K562 (cell line): ENCODE data around the gene LGALS8. TPM values are rescaled to one million over a fixed set of nuclear protein-coding genes. Genes with fewer than 3 reads are reported as not detected.

ENCODE experiments used
- CREM ChIP-seq: IDR thresholded peaks from 2 replicates; pipeline ENCODE4 v1.6.1; 2014; ENCODE audit warnings: antibody characterized with exemption, low read depth
- EP300 ChIP-seq: IDR thresholded peaks from 2 replicates; pipeline ENCODE4 v1.6.1; 2012; ENCODE audit warnings: low read length, improper control_type of control experiment
- EZH2 ChIP-seq: IDR thresholded peaks from 2 replicates; pipeline ENCODE4 v1.6.1; 2012; ENCODE audit warnings: low read depth, mild to moderate bottlenecking, inconsistent platforms, low read length, borderline replicate concordance
- HDAC1 ChIP-seq, 2 experiments: fragments of 450-650 bp; IDR thresholded peaks; 2 replicates each; pipeline ENCODE4 v1.6.1; 2016 to 2017; ENCODE audit warnings: inconsistent platforms in 1 of 2, mild to moderate bottlenecking in 1 of 2, moderate library complexity in 1 of 2
- MIER1 ChIP-seq: fragments of 450-650 bp; IDR thresholded peaks from 2 replicates; pipeline ENCODE4 v1.6.1; 2016; ENCODE audit warnings: antibody characterized with exemption, mild to moderate bottlenecking, low read depth
- MYBL2 ChIP-seq, 2 experiments: fragments of 450-650 bp in 1 of 2; sonication (generic) in 1 of 2; formaldehyde crosslinking in 1 of 2; IDR thresholded peaks; 2 replicates each; pipeline versions ENCODE4 v1.6.1 to v1.8.1; 2017 to 2022; ENCODE audit warnings: borderline replicate concordance in 1 of 2, inconsistent platforms in 1 of 2, low read depth in 1 of 2, mild to moderate bottlenecking in 1 of 2, missing genetic modification reagents in 1 of 2, moderate library complexity in 1 of 2
- RBM39 ChIP-seq: fragments of 200-400 bp; formaldehyde crosslinking; optimal IDR thresholded peaks from 2 replicates; pipeline ENCODE3; 2018; ENCODE audit warnings: low read depth, low read length
- SLC30A9 ChIP-seq: fragments of 250-450 bp; sonication (Bioruptor Pico); IDR thresholded peaks from 2 replicates; pipeline ENCODE4 v1.8.0; 2022; ENCODE audit warnings: mild to moderate bottlenecking, moderate library complexity
- SRSF3 ChIP-seq: fragments of 200-400 bp; formaldehyde crosslinking; IDR thresholded peaks from 2 replicates; pipeline ENCODE4 v1.6.1; 2016; ENCODE audit warnings: mild to moderate bottlenecking, low read length, moderate library complexity; ENCODE audit not compliant: insufficient read depth
- YY1 ChIP-seq, 3 experiments: IDR thresholded peaks; 2 replicates each; pipeline ENCODE4 v1.6.1; 2011; ENCODE audit warnings: low read length in 2 of 3, mild to moderate bottlenecking in 2 of 3, moderate library complexity in 2 of 3, borderline replicate concordance in 1 of 3, control low read depth in 1 of 3, low read depth in 1 of 3; ENCODE audit not compliant: insufficient read depth in 3 of 3, insufficient replicate concordance in 2 of 3, control insufficient read depth in 1 of 3, insufficient read length in 1 of 3; ENCODE audit errors: extremely low read depth in 1 of 3
- ZNF354B ChIP-seq: fragments of 250-450 bp; sonication (Bioruptor Pico); IDR thresholded peaks from 2 replicates; pipeline ENCODE4 v1.4.0; 2020
- ZNF79 ChIP-seq: fragments of 250-450 bp; sonication (Bioruptor Pico); IDR thresholded peaks from 2 replicates; pipeline ENCODE4 v1.4.0; 2020; ENCODE audit warnings: low read depth, mild to moderate bottlenecking, moderate library complexity
- polyA plus RNA-seq, 8 experiments: library from polyadenylated mRNA; depleted of rRNA in 4 of 8; stranded (reverse) in 5 of 8; unstranded in 3 of 8; fragments of >200 nt; fragmentation: Nextera tagmentation in 2 of 8; fragmentation: Illumina TruSeq in 1 of 8; extraction: Ambion mirVana in 2 of 8; extraction: Trizol in 1 of 8; gene quantifications; 2 replicates each; pipeline versions ENCODE4 v1.2.1 to v1.2.3, GENCODE V29; 2011 to 2014; ENCODE audit warnings: inconsistent platforms in 1 of 8, missing spikeins in 1 of 8
- total RNA-seq, 7 experiments: library from RNA; depleted of rRNA in 6 of 7; stranded (reverse); fragments of >200 nt in 6 of 7; fragmentation: Illumina TruSeq in 2 of 7; extraction: Trizol in 2 of 7; gene quantifications; 2 replicates each; pipeline versions ENCODE4 v1.2.1 to v1.2.3, GENCODE V29; 2011 to 2021; ENCODE audit warnings: low replicate concordance in 1 of 7
- TF ChIP-seq, protein P1 (sequence below): fragments of 450-650 bp; IDR thresholded peaks from 2 replicates; pipeline ENCODE4 v1.6.1; 2016; ENCODE audit warnings: borderline replicate concordance
- TF ChIP-seq, protein P2 (sequence below): fragments of 250-450 bp; sonication (Bioruptor Pico); IDR thresholded peaks from 2 replicates; pipeline ENCODE4 v1.5.0; 2020; ENCODE audit warnings: mild to moderate bottlenecking, borderline replicate concordance
- TF ChIP-seq, protein P3 (sequence below): fragments of 250-450 bp; sonication (Bioruptor Pico); IDR thresholded peaks from 2 replicates; pipeline ENCODE4 v1.4.0; 2020; ENCODE audit warnings: mild to moderate bottlenecking
- TF ChIP-seq, protein P4 (sequence below), 2 experiments: fragments of 250-450 bp in 1 of 2; fragments of 450-650 bp in 1 of 2; sonication (Bioruptor Pico) in 1 of 2; IDR thresholded peaks; 2 replicates each; pipeline versions ENCODE4 v1.6.1 to v1.8.0; 2016 to 2021; ENCODE audit warnings: mild to moderate bottlenecking in 2 of 2, moderate library complexity in 2 of 2, missing compliant biosample characterization in 1 of 2, missing genetic modification characterization in 1 of 2
- TF ChIP-seq, protein P5 (sequence below): fragments of 450-650 bp; formaldehyde crosslinking; IDR thresholded peaks from 2 replicates; pipeline ENCODE4 v1.4.0; 2020; ENCODE audit warnings: mild to moderate bottlenecking, moderate library complexity

Gene LGALS8
- total and polyA plus RNA-seq, 9 of the 15 experiments (the other 6 are each of a cell fraction or from before 2014, with no cell fraction given), result 57.4 to 87.7 (median 70.3) TPM

DNA sequence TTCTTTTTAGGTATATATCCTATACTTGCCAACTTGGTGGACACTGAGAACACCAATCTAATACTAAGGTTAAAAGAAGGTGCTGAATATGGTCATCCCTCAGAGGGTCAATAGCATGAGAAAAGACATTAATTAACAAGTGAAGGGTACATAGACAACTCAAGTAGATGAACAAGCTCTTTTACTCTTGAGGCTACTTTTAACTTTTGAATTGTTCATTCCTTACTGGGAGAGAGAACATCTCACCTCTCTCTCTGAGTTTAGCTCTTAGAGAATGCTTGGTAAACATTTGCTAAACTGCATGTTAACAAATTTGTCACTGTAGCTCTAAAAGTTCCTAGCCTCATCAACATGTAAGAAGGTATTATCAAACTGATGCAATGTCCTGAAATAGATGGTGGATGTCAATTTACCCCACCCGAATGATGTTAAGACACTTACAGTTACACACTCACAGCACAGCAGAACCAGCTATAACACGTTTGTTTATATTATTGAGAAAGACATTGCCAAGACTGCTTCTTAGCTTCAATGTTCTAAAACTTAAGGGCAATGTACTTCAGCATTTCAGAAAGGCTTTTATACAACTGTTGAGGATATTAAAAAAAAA lies 44.6 kb downstream of the LGALS8 start (continued):
- TF ChIP-seq, protein P1, sequence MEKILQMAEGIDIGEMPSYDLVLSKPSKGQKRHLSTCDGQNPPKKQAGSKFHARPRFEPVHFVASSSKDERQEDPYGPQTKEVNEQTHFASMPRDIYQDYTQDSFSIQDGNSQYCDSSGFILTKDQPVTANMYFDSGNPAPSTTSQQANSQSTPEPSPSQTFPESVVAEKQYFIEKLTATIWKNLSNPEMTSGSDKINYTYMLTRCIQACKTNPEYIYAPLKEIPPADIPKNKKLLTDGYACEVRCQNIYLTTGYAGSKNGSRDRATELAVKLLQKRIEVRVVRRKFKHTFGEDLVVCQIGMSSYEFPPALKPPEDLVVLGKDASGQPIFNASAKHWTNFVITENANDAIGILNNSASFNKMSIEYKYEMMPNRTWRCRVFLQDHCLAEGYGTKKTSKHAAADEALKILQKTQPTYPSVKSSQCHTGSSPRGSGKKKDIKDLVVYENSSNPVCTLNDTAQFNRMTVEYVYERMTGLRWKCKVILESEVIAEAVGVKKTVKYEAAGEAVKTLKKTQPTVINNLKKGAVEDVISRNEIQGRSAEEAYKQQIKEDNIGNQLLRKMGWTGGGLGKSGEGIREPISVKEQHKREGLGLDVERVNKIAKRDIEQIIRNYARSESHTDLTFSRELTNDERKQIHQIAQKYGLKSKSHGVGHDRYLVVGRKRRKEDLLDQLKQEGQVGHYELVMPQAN, result no peak
- TF ChIP-seq, protein P2, sequence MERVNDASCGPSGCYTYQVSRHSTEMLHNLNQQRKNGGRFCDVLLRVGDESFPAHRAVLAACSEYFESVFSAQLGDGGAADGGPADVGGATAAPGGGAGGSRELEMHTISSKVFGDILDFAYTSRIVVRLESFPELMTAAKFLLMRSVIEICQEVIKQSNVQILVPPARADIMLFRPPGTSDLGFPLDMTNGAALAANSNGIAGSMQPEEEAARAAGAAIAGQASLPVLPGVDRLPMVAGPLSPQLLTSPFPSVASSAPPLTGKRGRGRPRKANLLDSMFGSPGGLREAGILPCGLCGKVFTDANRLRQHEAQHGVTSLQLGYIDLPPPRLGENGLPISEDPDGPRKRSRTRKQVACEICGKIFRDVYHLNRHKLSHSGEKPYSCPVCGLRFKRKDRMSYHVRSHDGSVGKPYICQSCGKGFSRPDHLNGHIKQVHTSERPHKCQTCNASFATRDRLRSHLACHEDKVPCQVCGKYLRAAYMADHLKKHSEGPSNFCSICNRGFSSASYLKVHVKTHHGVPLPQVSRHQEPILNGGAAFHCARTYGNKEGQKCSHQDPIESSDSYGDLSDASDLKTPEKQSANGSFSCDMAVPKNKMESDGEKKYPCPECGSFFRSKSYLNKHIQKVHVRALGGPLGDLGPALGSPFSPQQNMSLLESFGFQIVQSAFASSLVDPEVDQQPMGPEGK, result 0 out of 2 replicates have a peak, but pooled peaks have one; percentile 22
- TF ChIP-seq SLC30A9 (CRISPR knock-in tag), result no peak
- TF ChIP-seq ZNF354B, result peak; percentile 63; the same call in 1 of the 2 replicates
- TF ChIP-seq YY1 (IDR thresholded peaks at IDR 0.05; ENCODE audit: borderline replicate concordance in 1 of 3, control insufficient read depth in 1 of 3, extremely low read depth in 1 of 3, insufficient read depth in 3 of 3, insufficient read length in 1 of 3, insufficient replicate concordance in 2 of 3, low read depth in 1 of 3, low read length in 2 of 3), result no peak
- no peak for TF ChIP-seq HDAC1 (IDR thresholded peaks at IDR 0.05)
- TF ChIP-seq CREM, result no peak
- TF ChIP-seq MIER1, result no peak
- TF ChIP-seq, protein P3, sequence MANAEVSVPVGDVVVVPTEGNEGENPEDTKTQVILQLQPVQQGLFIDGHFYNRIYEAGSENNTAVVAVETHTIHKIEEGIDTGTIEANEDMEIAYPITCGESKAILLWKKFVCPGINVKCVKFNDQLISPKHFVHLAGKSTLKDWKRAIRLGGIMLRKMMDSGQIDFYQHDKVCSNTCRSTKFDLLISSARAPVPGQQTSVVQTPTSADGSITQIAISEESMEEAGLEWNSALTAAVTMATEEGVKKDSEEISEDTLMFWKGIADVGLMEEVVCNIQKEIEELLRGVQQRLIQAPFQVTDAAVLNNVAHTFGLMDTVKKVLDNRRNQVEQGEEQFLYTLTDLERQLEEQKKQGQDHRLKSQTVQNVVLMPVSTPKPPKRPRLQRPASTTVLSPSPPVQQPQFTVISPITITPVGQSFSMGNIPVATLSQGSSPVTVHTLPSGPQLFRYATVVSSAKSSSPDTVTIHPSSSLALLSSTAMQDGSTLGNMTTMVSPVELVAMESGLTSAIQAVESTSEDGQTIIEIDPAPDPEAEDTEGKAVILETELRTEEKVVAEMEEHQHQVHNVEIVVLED (CRISPR knock-in tag), result no peak
- TF ChIP-seq EZH2, result no peak
- TF ChIP-seq ZNF79 (CRISPR knock-in tag), result peak; percentile 24; the same call in 1 of the 2 replicates
- TF ChIP-seq RBM39, result no peak
- TF ChIP-seq, protein P4, sequence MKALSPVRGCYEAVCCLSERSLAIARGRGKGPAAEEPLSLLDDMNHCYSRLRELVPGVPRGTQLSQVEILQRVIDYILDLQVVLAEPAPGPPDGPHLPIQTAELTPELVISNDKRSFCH (CRISPR knock-in tag; IDR thresholded peaks at IDR 0.05), result no peak
- TF ChIP-seq, protein P4 (tag; IDR thresholded peaks at IDR 0.05), result no peak
- no peak for TF ChIP-seq SRSF3
- no peak for TF ChIP-seq MYBL2 (IDR thresholded peaks at IDR 0.05; ENCODE audit: low read depth)
- TF ChIP-seq MYBL2 (CRISPR knock-in tag; IDR thresholded peaks at IDR 0.05; ENCODE audit: borderline replicate concordance), result no peak
- TF ChIP-seq, protein P5, sequence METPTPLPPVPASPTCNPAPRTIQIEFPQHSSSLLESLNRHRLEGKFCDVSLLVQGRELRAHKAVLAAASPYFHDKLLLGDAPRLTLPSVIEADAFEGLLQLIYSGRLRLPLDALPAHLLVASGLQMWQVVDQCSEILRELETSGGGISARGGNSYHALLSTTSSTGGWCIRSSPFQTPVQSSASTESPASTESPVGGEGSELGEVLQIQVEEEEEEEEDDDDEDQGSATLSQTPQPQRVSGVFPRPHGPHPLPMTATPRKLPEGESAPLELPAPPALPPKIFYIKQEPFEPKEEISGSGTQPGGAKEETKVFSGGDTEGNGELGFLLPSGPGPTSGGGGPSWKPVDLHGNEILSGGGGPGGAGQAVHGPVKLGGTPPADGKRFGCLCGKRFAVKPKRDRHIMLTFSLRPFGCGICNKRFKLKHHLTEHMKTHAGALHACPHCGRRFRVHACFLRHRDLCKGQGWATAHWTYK (CRISPR knock-in tag), result no peak
- peak; percentile 86 for TF ChIP-seq EP300
